Nephron progenitor cell (in vitro differentiated cells): ENCODE results near the gene NR2E1.

ENCODE experiments used
- DNase-seq: peaks from one replicate; pipeline ENCODE4 v3.0.0; 2021
- H3K27ac Mint-ChIP-seq: 2 replicates; pipeline ENCODE4 v1.8.0; 2021; ENCODE audit warnings: mild to moderate bottlenecking, moderate library complexity, mixed read lengths
- H3K27me3 Mint-ChIP-seq: 2 replicates; pipeline ENCODE4 v1.8.0; 2021; ENCODE audit warnings: mild to moderate bottlenecking, low read depth, mixed read lengths; ENCODE audit not compliant: poor library complexity
- H3K36me3 Mint-ChIP-seq: 2 replicates; pipeline ENCODE4 v1.8.0; 2021; ENCODE audit warnings: low read depth, mixed read lengths
- H3K4me1 Mint-ChIP-seq: 2 replicates; pipeline ENCODE4 v1.8.0; 2021; ENCODE audit warnings: mixed read lengths
- H3K4me3 Mint-ChIP-seq: 2 replicates; pipeline ENCODE4 v1.8.0; 2021; ENCODE audit warnings: mild to moderate bottlenecking, moderate library complexity, mixed read lengths
- H3K9me3 Mint-ChIP-seq: 2 replicates; pipeline ENCODE4 v1.8.0; 2021; ENCODE audit warnings: mild to moderate bottlenecking, moderate library complexity, mixed read lengths
- CTCF ChIP-seq: fragments of 200-600 bp; sonication (generic); IDR thresholded peaks from 2 replicates; pipeline ENCODE4 v1.5.0; 2021; ENCODE audit warnings: antibody characterized with exemption

The NR2E1 gene

DNA sequence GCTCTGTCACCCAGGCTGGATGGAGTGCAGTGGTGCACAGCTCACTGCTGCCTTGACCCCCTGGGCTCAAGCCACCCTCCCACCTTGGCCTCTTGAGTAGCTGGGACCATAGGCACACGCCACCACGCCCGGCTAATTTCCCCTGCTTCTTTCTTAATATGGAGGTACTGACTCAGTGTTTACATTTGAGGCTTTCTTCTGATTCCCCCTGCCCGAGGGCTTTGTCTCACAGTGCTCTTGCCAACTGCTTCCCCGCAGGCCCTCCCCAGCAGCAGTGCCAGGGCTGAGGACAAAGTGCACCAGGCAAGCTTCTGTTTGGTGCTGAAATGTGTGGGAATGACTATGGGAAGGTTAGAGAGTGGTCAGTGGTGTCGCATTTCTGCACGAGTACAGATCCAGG, 34.8 kb downstream of the NR2E1 start:
- DNase-seq = no peak
- no peaks in the 10 kb centered on the region for H3K36me3 Mint-ChIP-seq
- TF ChIP-seq CTCF = no peak
- no peaks in the 10 kb centered on the region for H3K27me3 Mint-ChIP-seq
- H3K4me3 Mint-ChIP-seq = no peak overlapping the region
- peak overlapping the region; percentile 89 for H3K27ac Mint-ChIP-seq
- H3K4me1 Mint-ChIP-seq = peaks cover 26% of the 10 kb centered on the region
- no peaks in the 10 kb centered on the region for H3K9me3 Mint-ChIP-seq

DNA sequence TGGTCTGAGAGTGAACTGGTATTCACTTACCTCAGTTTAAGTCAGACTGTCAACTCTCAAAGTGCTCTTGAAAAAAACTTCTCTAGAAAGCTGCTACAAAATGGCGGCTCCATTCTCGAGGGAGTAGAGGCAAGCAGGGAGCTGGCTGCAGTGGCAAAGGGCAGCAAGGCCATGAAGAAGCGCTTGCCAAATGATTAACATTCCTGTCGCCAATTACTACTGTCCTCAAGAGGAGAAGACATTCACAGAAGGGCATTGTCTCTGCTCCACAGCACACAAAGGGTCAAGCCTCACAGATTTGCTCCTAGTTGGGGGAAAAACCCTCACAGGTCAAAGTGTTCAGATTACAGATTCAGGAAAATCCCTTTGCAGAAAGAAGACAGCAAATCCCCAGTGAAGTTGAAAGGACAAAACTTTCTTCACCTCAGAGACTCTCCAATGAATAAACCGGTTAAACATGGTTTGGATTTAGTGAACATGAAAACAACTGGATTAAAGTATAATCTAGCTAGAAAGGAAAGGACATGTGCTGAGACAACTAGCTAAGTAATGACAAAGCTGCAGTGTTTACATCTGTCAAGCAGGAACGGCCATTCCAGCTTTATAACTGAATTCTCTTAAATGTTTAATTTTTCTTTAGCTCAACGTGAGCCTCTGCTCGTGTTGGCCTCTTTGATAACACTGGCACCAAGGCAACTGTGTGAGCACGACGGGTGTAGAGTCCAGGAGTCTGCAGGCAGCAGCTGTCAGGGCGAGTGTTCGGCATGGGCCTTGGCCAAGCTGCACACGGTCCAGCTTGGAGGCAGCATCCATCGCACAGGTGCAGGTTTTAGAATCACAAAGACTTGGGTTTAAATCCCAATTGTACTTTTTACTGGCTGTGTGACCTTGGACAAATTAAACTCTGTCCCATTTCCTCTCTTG, 37.6 kb downstream of the NR2E1 start:
- H3K4me3 Mint-ChIP-seq = no peak overlapping the region
- TF ChIP-seq CTCF = no peak
- DNase-seq = no peak
- peak overlapping the region; percentile 81 for H3K27ac Mint-ChIP-seq
- H3K9me3 Mint-ChIP-seq = no peaks in the 10 kb centered on the region
- H3K27me3 Mint-ChIP-seq = no peaks in the 10 kb centered on the region
- H3K36me3 Mint-ChIP-seq = peaks cover 5% of the 10 kb centered on the region
- peaks cover 26% of the 10 kb centered on the region for H3K4me1 Mint-ChIP-seq

- Mint-ChIP-seq H3K4me1 (peaks cover 12% of the 10 kb centered on the region), H3K9me3 (no peaks in the 10 kb centered on the region), H3K4me3 (no peak overlapping the region), H3K27ac (peak overlapping the region; percentile 22), H3K27me3 (no peaks in the 10 kb centered on the region), H3K36me3 (peaks cover 5% of the 10 kb centered on the region)
- no peak for DNase-seq
- no peak for TF ChIP-seq CTCF
Measured at GRCh38 chr6:108207013-108207412, 41.2 kb downstream of the NR2E1 start.

DNA sequence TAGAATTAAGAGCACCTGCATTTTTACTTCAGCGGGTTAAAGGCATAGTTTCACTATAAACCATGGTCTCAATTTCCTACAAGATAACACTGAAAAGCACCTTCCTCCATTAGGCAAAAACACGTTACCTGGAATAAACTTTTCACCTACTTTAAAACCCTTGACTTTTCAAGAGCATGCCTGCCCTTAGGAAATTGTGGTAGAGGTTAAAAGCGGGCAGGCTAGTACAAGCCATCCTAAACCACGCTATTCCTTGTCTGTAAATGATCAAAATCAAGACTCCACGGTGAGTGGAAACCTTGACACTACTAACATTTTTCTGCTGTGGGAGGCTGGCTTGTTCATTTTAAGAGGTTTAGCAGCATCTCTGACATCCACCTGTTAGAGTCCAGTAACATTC, 43.9 kb downstream of the NR2E1 start:
- no peaks in the 10 kb centered on the region for H3K9me3 Mint-ChIP-seq
- H3K4me1 Mint-ChIP-seq = peaks cover 5% of the 10 kb centered on the region
- peaks cover 10% of the 10 kb centered on the region for H3K36me3 Mint-ChIP-seq
- H3K4me3 Mint-ChIP-seq = no peak overlapping the region
- no peaks in the 10 kb centered on the region for H3K27me3 Mint-ChIP-seq
- DNase-seq = no peak
- H3K27ac Mint-ChIP-seq = no peak overlapping the region
- no peak for TF ChIP-seq CTCF

- Mint-ChIP-seq H3K4me1 (peaks cover 6% of the 10 kb centered on the region), H3K36me3 (peaks cover 15% of the 10 kb centered on the region), H3K9me3 (no peaks in the 10 kb centered on the region), H3K27ac (no peak overlapping the region), H3K4me3 (no peak overlapping the region), H3K27me3 (no peaks in the 10 kb centered on the region)
- no peak for DNase-seq
- no peak for TF ChIP-seq CTCF
Measured at GRCh38 chr6:108210556-108210955, 44.7 kb downstream of the NR2E1 start.

GRCh38 chr6:108211671-108212070, 45.8 kb downstream of the NR2E1 start:
- no peaks in the 10 kb centered on the region for H3K9me3 Mint-ChIP-seq
- H3K27me3 Mint-ChIP-seq = no peaks in the 10 kb centered on the region
- peaks cover 6% of the 10 kb centered on the region for H3K4me1 Mint-ChIP-seq
- H3K4me3 Mint-ChIP-seq = no peak overlapping the region
- peaks cover 25% of the 10 kb centered on the region for H3K36me3 Mint-ChIP-seq
- TF ChIP-seq CTCF = no peak
- H3K27ac Mint-ChIP-seq = no peak overlapping the region
- DNase-seq = no peak
